Measurements from ENCODE around the gene RPL22.

RPL22 gene

GRCh38 chr1:6178751-6179563 lies 20.4 kb downstream of the RPL22 start:
- no peak for TF ChIP-seq GATA2 (IDR thresholded peaks at IDR 0.05; ENCODE audit: low read depth, low read length)
- no peak for TF ChIP-seq GATA3 (IDR thresholded peaks at IDR 0.05; ENCODE audit: low read depth, low read length)

GRCh38 chr1:6177681-6178380 lies 21.6 kb downstream of the RPL22 start:
- TF ChIP-seq GATA2 (IDR thresholded peaks at IDR 0.05; ENCODE audit: low read depth, low read length) = no peak
- TF ChIP-seq GATA3 (IDR thresholded peaks at IDR 0.05; ENCODE audit: low read depth, low read length) = no peak

DNA sequence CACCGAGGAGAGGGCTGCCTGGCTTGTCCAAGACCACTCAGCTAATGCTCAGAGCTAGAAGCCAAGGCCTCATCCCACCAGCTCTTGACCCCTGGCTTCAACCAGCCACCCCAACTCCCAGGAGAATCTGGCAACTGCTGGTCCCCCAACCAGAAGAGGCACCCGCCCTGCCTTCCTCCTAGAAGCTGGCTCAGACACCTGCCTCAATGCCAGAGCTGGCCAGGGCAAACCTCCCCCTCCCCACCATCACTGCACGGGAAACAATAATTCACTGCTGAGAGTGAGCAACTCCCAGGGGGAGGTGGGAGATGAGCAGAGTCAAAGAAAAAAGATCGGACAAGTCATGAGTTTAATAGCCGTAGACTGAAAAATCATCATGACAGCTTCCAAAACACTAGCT lies 22.6 kb downstream of the RPL22 start:
- TF ChIP-seq GATA3 (IDR thresholded peaks at IDR 0.05; ENCODE audit: low read depth, low read length) (no peak), GATA2 (IDR thresholded peaks at IDR 0.05; ENCODE audit: low read depth, low read length) (no peak)

GRCh38 chr1:6175411-6175828 lies 24.0 kb downstream of the RPL22 start:
- TF ChIP-seq GATA2 (IDR thresholded peaks at IDR 0.05; ENCODE audit: low read depth, low read length) = no peak
- TF ChIP-seq GATA3 (IDR thresholded peaks at IDR 0.05; ENCODE audit: low read depth, low read length) = no peak

DNA sequence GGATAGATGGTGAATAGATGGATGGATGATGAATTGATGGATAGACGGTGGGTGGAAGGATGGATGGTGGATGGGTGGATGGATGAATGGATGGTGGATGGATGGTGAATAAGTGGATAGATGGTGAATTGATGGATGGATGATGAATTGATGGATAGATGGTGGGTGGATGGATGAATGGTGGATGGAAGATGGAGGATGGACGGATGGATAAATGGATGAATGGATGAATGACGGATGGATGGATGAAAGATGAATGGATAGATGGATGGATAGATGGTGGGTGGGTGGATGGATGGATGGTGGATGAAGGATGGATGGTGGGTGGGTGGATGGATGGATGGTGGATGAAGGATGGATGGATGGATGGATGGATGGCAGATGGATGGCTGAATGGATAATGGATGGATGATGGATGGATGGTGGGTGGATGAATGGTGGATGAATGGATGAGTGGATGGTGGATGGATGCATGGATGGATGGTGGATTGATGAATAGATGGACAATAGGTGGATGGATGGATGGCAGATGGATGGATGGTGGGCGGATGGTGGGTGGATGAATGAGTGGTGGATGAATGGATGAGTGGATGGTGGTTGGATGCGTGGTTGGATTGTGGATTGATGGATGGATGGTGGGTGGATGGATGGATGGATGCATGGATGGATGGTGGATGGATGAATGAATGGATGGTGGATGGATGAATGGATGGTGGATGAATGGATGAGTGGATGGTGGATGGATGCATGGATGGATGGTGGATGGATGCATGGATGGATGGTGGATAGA lies 24.6 kb downstream of the RPL22 start:
- TF ChIP-seq GATA2 (IDR thresholded peaks at IDR 0.05; ENCODE audit: low read depth, low read length) (no peak), GATA3 (IDR thresholded peaks at IDR 0.05; ENCODE audit: low read depth, low read length) (no peak)

DNA sequence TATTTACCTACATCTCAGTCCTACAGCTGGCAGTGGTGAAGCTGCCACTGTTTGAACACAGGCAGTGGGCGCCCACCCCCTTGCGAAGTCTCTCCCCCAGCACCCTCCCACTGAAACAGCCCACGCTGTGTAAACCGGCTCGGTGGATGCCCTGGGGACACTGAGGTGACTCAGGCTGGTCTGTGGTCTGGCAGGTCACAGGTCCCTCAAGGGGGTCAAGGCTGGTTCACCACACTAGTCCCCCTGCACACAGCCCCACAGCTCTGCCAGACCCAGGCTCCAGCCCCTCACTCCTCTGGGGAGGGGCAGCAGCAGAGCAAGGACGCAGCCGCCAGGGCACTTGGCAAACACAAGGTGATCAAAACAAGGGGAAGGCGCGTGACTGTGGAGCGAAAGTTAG lies 26.8 kb downstream of the RPL22 start:
- no peak for TF ChIP-seq GATA3 (IDR thresholded peaks at IDR 0.05; ENCODE audit: low read depth, low read length)
- no peak for TF ChIP-seq GATA2 (IDR thresholded peaks at IDR 0.05; ENCODE audit: low read depth, low read length)

GRCh38 chr1:6171548-6172124 lies 27.8 kb downstream of the RPL22 start:
- no peak for TF ChIP-seq GATA3 (IDR thresholded peaks at IDR 0.05; ENCODE audit: low read depth, low read length)
- TF ChIP-seq GATA2 (IDR thresholded peaks at IDR 0.05; ENCODE audit: low read depth, low read length) = no peak

GRCh38 chr1:6170742-6171201 lies 28.6 kb downstream of the RPL22 start:
- TF ChIP-seq GATA2 (IDR thresholded peaks at IDR 0.05; ENCODE audit: low read depth, low read length) (no peak), GATA3 (IDR thresholded peaks at IDR 0.05; ENCODE audit: low read depth, low read length) (no peak)

DNA sequence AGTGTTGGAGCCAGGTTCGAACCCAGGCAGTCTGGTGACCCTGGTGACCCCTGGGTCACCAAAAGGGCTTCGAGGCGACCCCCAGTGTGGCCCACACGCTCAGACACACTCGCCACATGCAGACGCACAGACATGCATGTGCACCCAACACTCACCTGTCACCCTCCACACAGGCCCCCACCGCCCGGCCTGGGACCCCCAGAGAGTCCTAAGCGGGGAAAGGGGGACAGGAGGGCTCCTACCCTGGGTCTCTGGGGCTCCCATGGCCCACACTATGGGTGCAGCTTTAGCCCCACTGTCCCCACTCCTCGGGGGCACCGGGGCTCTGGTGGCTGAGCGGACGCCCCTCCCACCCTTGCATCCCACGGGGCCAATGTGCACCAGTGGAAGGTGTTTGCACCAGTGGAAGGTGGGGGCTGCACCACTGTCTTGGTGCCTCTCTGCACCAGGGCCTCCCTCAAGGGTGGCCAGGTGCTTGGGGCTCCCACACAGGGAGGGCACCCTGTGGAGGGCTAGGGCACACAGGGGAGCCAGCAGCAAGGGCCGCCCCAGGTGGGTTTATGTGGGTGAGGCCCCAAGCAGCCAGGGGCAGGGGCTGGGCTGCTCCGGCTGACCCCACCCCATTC lies 29.2 kb downstream of the RPL22 start:
- TF ChIP-seq GATA3 (IDR thresholded peaks at IDR 0.05; ENCODE audit: low read depth, low read length) (no peak), GATA2 (IDR thresholded peaks at IDR 0.05; ENCODE audit: low read depth, low read length) (no peak)

DNA sequence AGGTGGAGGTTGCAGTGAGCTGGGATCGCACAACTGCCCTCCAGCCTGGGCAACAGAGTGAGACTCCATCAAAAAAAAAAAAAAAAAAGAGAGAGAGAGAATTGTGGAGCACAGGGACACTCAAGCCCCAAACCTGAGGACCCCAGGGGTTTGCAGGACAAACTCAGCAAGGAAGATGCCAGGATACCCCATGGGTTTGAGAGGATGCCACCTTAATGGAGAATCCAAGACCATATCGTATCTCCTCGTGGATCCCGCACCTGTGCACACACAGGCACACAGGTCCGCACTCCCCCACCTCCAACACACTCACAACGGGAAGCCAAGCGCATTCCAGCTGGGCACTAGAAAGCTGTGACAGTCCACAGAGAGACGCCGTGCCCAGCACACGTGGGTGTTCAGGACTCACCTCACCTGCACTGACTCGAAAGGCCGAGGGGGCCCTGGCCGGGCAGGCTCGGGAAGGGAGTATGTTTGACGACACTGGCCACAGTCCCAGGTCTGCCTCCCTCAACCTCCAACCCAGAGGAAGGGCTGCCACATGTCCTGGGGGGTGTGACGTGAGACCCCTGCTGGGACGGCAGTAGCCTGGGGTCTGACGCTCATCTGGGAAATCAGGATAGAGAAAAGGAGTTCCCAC lies 30.3 kb downstream of the RPL22 start:
- TF ChIP-seq GATA2 (IDR thresholded peaks at IDR 0.05; ENCODE audit: low read depth, low read length) (no peak), GATA3 (IDR thresholded peaks at IDR 0.05; ENCODE audit: low read depth, low read length) (no peak)

DNA sequence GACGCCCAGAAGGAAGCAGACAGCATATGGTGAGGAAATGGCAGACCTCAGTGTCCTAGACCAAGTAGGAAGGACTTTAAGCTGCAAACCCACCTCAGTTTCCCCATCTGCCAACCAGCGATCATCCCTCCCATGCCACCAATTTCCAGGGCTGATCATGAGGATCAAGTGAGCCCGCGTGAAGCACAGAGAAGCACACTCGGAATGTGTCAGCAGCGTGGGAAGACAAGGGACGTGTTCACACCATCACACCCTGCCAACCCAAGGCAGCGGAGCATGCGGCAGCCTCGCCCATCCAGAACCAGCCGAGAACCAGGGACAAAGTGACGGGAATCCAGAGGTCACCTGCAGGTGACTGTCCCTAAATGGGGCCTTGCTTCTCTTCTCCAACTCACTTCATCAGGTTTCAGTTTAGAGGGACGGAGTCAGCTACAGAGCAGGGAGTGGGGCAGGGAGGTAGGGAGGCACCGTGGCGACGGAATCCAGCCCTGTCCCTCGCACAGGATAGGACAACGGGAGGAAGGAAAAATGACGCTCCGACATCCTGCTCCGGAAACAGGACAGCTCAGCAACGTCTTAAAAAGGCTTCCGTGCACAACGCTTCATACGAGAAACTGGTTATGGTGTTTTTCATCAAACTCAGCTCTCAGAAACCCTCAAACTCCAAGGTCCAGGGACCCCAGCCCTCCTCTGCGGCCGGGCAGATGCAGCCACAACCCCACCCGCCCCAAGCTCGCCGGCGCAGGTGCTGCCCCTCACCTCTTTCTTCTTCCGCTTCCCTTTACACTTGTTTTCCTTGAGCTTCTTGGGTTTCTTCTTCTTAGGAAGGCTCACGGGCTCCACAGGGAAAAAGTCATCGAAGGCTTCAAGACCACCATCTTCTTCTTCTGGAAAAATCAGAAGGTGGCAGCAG lies 31.7 kb downstream of the RPL22 start:
- TF ChIP-seq GATA3 (IDR thresholded peaks at IDR 0.05; ENCODE audit: low read depth, low read length) (no peak), GATA2 (IDR thresholded peaks at IDR 0.05; ENCODE audit: low read depth, low read length) (no peak)
